GM10847 (cell line): ENCODE data around the gene RXRB.

ENCODE experiments used
- POLR2A ChIP-seq: IDR thresholded peaks from 2 replicates; pipeline ENCODE4 v1.6.1; 2011; ENCODE audit not compliant: insufficient read length; ENCODE audit errors: extremely low read depth

The RXRB gene

DNA sequence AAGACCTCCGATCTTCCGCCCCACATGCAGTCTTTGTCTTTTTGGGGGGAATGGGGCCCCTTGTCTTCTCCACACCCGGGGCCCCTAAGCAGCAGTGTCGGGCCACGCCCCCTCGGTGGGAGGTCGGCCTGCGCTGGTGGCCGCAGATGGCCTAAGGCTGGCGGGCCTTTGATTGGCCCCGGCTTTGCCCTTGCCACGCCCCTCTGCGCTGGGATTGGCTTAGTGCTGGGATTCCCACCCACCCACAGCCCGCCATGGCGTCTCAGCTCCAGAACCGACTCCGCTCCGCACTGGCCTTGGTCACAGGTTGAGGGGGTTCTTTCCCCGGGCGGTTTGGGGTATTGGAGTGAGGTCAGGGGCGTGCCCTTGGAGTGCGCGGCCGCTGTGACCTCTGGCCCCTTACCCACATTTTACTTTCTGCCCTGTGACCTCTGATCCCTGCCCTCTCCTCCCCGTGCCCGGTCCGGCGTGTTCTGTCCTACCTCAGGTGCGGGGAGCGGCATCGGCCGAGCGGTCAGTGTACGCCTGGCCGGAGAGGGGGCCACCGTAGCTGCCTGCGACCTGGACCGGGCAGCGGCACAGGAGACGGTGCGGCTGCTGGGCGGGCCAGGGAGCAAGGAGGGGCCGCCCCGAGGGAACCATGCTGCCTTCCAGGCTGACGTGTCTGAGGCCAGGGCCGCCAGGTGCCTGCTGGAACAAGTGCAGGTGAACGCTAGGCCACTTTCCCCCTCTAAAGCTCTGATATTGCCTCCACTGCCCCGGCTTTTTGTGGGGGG lies 4.1 kb upstream of the RXRB start, which contains the start of gene HSD17B8:
Gene HSD17B8 (plus strand): TSS at position 241 of the 776 bp plus-strand sequence. CDS start 14 bp downstream, at position 255.
- TF ChIP-seq POLR2A: peak; percentile 63

DNA sequence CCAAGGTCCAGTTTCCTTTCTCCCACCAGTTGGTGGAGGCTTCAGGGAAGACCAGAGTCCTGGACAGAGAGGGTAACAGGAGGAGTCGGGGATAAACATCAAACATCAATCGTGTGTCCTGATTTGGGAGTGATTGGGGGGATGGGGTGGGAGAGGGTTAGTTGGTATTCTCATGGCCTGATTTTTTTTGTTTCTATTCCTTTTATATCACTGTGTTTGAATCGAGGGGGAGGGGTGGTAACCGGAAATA lies 3.6 kb upstream of the RXRB start:
- TF ChIP-seq POLR2A: no peak

DNA sequence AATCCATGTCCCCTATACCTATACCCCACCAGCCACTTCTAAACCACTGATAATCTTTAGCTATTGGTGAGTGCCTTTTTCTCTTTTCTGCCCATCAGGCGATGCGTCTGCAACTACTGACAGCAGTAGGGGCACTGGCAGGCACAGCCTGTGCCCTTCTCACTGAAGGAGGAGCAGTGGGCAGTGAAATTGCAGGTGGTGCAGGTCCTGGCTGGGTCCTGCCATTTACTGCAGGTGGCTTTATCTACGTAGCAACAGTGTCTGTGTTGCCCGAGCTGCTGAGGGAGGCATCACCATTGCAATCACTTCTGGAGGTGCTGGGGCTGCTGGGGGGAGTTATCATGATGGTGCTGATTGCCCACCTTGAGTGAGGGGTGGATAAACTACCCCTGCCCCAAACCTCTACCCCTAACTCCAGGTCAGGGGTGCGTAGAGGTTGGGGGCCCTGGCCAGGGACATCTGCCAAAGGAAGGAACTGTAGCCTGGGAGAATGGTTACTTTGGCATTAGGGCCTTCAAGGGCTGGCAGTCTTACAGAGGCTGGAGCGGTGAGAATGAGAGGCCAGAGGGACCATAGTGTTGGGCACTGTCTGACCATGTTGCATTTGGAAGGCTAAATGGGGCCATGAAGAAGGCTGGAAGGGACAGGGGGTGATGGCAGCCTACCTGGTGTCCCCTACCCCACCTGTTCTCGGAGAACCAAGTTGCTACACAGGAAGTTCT lies 3.1 kb upstream of the RXRB start:
- TF ChIP-seq POLR2A: no peak

DNA sequence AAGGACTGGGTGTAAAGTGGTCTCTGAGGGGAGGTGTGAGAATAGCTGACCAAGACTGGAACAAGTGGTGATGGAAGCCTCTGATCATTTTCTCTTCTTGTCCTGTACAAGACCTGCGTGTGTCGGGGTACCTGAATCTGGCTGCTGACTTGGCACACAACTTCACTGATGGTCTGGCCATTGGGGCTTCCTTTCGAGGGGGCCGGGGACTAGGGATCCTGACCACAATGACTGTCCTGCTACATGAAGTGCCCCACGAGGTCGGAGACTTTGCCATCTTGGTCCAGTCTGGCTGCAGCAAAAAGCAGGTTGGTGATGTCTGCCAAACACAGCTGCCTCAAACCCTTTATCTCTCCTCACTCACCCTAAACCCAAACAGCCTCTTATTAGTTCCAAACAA lies 2.3 kb upstream of the RXRB start:
- no peak for TF ChIP-seq POLR2A

DNA sequence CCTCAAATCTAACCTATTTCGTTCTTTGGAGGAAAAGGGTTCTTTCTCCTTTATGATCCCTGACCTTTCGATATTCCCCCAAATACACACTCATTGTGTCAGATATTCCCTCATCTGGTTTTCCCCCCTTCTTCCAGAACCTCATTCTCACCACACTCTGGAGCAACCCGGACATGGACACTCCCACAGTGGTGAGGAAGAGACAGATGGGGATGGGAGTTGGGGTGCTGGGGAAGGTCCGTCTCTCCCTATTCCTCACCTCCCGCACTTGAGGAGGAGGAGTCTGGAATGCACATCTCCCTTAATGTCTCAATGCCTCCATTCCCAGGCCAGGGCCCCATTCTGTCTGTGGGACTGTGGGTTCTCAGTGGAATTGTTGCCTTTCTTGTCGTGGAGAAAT lies 1.5 kb upstream of the RXRB start:
- no peak for TF ChIP-seq POLR2A

DNA sequence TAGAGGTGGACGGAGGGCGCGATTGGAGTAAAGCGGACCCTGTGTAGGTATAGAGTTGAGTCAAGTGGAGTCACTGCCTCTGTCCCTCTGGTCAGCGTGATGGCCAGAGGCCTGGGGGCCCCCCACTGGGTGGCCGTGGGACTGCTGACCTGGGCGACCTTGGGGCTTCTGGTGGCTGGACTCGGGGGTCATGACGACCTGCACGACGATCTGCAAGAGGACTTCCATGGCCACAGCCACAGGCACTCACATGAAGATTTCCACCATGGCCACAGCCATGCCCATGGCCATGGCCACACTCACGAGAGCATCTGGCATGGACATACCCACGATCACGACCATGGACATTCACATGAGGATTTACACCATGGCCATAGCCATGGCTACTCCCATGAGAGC lies 681 bp upstream of the RXRB start:
- no peak for TF ChIP-seq POLR2A

DNA sequence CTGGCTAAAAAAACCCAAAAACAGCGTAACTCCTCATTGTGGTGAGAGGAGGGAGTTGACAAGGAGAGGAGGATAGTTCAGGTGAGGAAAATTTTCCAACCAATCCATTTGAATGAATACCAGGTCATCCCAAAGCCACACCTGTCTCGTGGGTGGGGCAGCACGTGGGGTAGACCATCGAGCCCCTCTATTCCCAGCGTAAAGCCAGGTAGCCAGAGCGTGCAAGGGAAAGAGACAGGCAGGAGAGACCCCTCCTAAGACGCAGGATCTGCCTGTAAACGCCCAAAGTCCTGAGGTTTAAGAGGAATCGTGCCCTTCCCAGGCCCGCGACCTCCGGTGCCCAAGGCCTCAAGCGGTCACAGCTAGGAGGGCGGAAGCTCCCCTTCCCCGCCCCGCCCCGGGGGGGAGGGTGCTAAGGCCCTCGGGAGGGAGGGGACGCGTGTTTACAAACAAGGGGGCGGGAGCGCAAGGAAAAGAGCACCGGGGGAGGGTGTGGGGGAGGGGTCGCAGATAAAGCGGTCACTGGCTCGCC lies 712 bp downstream of the RXRB start:
- no peak for TF ChIP-seq POLR2A

DNA sequence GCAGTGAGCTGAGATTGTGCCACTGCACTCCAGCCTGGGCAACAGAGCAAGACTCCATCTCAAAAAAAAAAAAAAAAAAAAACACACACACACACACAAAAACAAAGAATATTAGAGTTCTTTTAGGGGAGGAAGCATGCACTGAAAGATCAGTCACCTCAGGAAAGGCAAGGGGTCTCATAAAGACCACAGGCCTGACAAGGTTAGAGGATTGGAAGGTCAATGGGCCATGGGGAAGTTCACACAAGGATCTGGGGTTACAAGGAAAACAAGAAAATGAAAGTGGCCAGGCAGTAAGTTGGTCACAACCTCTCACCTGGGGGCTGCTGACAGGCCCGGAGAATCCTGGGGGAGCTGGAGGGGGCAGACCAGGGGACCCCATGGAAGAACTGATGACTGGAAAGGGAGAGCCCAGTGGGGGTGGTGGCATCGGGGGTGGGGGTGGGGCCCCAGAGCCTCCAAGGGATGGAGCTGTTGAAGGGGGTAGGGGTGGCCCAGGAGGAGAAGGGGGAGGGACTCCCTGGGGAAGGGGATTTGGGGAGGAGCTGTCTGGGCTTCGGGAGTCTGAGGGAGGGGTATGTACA lies 1.5 kb downstream of the RXRB start:
- no peak for TF ChIP-seq POLR2A

DNA sequence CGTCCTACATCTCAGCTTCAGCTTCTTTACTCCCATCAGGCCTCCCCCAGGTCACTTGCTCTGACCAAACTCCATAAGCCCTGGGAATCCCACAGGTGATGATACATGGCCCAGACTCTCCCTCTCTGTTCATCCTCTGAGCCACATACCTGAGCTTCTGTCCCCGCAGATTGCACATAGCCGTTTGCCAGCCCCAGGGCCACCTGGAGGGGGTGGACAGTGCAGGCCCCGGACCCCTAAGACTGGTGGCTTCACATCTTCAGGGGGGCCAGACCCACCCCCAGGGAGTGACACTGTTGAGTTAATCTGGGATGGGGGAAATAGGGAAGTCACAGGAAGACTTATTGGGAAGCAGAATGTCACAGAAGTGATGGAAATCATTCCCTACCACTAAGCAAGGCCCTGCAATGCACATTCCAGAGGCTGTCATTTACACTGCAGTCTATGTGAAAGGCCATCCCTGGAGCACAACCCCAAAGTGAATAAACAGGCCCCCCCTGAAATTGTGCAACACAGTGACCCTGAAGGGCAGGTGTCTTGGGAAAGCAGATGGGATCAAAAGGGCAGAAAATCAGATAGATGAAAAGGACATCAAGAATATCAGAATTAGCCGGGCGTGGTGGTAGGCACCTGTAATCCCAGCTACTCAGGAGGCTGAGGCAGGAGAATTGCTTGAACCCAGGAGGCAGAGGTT lies 2.2 kb downstream of the RXRB start:
- TF ChIP-seq POLR2A: no peak

DNA sequence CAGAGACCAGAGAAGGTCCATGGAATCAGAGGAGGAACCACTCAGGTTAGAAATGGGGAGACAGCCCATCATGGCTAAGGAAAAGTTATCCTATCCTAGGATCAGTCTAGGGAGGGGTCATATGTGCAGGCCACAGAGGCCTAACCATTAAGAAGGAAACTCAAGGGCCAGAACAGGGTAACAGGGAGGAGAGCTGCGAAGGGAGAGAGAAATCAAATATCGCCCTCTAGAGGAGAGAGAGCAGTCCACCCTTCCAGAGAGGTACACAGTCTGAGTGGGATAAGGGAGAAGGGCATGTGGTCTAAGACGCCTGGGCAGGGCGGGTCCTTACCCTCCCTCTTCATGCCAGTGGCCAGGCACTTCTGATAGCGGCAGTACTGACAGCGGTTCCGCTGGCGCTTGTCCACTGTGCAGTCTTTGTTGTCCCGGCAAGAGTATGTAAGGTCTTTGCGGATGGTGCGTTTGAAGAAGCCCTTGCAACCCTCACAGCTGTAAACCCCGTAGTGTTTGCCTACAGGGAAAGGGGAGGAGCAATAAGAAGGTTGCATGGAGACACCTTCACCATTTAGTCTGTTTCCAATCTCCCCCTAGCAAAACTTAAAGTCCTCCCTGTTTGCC lies 2.9 kb downstream of the RXRB start:
- no peak for TF ChIP-seq POLR2A

DNA sequence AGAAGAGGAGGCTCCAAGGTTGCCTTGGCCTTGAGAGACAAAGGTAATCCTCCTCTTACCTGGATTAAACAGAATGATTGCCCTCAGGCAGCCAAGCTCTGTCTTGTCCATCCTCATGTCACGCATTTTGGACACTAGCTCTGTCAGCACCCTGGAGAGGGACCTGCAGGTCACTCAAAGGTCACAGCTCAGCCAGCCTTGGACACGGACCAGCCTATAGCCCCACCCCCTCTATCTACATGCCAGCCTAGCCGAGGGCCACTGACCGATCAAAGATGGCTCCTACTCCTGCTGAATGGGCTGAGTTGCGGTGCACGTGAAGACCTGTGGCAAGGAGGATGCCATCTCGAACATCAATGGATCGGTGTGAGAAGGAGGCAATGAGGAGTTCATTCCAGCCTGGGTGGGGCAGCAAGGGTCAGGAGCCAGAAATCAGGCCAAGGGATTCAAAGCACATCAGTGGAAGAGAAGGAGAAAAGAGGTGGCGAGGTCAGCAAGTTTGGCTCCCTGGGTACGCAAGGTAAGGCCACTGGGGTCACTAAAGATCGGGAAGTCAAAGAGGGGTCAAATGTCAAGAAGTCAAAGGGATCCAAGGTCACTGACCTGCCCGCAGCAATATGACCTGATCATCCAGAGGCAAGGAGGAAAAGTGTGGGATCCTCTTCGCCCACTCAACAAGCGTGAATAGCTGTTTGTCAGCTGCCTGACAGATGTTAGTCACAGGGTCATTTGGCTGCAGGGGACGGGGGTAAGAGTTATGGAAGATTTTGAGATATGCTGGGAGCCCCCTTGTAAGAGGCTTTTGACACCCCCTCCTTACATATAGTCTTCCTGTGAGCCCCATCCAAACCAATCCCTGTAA lies 4.9 kb downstream of the RXRB start:
- no peak for TF ChIP-seq POLR2A

DNA sequence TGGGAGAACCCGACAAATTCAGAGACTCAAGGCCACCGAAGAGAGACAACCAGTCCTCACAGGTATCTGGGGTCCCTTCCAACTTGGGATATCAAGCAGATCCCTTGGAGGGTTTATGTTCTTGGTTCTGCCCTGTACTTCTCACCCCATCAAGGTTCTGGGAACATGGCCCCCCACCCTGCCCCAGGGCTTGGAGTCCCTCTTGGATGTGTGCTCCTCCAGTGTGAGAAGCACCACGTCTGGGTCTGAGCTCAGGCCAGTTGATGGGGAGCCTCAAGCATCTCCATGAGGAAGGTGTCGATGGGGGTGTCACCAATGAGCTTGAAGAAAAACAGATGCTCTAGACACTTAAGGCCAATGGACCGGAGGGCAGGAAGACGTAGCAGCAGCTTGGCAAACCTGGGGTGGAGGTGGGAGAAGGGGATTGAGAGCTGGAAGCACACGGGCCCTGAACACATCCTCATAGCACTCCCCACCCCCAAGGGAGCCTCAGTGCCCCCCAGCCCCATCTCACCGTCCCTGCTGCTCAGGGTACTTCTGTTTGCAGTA lies 6.0 kb downstream of the RXRB start:
- no peak for TF ChIP-seq POLR2A

DNA sequence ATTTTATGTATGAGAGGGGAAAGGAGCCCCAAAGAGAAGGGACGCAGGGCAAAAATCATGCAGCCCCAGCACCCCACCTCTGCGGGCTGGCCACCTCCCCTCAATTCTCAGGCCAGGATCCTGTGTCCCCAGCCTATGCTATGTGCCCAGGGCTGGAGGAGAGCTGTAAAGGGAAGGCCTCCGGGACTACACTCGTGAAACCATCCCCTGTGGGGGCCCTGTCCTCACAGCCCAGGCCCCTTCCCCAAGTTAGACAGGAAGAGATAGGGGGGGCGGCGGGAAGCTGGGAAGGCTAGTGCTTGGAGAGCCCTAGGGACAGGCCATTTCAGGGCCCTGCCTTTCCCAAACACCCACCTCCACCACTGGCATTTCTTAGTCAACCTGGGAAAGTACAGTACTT lies 6.8 kb downstream of the RXRB start:
- no peak for TF ChIP-seq POLR2A

DNA sequence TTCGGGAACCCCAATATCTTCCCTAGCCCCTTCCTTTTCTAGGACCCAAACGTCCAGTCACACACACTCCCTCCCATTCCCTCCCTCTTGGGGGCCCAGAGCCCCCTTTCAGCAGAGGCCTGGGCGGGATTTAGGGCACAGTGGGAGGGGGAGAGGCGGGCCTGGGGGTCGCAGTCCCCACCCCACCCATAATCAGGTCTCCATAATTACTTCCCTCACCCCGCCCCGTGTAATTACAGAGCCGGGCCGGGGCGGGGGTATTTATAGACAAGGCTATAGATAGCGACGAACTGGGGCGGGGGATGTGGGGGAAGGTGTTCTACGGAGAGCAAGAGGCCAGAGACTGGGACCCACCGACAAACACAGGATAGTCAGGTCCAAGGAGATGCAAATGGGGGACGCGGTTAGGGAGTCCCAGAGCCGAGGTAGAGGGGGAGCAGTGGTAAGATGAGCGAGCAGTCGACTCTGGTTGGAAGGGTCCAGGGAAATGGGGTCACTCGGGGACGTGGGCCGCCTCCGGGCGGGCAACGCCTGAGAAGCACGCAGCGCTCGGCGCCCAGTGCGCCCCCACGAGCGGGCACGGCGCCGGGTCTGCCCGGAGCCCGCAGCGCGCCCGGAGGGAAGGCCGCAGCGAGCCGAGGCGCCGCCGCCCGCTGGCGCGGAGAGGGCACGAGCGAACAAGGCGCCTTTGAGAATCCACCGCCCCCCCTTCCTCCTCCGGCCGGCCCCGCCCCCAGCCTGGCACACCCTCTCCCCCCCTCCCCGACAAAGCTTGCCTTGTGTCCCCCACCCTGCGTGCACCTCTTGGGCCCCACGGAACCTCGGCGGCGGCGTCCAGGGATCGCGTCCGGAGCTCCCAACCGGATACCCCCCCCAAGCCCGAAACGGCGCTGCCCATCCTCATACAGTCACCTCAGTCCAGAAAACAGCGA lies 7.5 kb downstream of the RXRB start:
- TF ChIP-seq POLR2A: no peak
